GM12872 (cell line): ENCODE data around the gene ANKRD6.

ENCODE experiments used
- TF ChIP-seq, protein P1 (sequence below): IDR thresholded peaks from 3 replicates; pipeline ENCODE4 v1.5.1; 2011; ENCODE audit warnings: low read depth, mild to moderate bottlenecking, low read length, moderate library complexity; ENCODE audit not compliant: insufficient read depth

Gene ANKRD6

DNA sequence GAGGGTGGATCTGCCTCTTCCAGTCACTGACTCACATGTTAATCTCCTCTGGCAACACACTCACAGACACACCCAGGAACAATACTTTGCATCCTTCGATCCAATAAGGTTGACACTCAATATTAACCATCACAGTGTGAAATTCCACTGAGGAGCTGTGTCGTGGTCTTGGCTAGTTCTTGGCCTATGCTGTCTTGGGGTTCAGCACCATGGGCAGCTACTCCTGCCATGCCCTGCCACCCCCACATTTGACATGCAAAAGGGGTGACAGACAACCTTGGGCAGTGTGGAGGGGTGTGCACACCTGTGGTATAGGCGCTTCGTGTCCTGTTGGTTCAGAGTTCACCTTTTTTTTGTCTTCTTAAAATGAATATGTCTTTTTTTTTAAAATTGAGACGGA is 25.8 kb downstream of the ANKRD6 start:
- TF ChIP-seq, protein P1, sequence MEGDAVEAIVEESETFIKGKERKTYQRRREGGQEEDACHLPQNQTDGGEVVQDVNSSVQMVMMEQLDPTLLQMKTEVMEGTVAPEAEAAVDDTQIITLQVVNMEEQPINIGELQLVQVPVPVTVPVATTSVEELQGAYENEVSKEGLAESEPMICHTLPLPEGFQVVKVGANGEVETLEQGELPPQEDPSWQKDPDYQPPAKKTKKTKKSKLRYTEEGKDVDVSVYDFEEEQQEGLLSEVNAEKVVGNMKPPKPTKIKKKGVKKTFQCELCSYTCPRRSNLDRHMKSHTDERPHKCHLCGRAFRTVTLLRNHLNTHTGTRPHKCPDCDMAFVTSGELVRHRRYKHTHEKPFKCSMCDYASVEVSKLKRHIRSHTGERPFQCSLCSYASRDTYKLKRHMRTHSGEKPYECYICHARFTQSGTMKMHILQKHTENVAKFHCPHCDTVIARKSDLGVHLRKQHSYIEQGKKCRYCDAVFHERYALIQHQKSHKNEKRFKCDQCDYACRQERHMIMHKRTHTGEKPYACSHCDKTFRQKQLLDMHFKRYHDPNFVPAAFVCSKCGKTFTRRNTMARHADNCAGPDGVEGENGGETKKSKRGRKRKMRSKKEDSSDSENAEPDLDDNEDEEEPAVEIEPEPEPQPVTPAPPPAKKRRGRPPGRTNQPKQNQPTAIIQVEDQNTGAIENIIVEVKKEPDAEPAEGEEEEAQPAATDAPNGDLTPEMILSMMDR: no peak

DNA sequence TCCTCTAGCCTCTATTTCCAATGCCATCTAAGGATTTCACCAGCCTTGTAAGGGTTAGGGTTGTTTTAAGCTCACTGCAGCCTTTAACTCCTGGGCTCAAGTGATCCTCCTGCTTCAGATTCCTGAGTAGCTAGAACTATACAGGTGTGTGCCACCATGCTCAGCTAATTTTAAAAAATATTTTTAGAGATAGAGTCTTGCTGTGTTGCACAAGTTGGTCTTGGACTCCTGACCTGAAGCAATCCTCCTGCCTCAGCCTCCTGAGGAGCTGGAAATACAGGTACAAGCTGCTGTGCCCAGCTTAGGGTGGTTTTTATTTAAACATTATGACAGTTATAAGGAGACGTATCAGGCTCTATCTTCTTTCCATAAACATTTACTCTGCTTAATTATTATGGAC is 26.5 kb downstream of the ANKRD6 start:
- TF ChIP-seq, protein P1: no peak

DNA sequence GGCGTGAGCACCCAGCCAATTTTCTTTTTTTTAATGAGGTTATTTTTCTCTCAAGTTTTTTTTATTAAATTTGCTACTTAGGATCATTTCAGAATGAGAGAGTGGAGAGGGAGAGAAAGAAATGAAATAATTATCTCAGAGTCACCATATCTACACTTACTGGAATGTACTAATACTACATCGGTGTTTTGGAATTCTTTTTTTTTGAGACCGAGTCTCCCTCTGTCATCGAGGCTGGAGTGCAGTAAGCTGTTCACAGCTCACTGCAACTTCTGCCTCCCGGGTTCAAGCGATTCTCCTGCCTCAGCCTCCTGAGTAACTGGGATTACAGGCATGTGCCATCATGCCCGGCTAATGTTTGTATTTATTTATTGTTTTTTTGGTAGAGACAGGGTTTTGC is 27.8 kb downstream of the ANKRD6 start:
- TF ChIP-seq, protein P1: no peak

DNA sequence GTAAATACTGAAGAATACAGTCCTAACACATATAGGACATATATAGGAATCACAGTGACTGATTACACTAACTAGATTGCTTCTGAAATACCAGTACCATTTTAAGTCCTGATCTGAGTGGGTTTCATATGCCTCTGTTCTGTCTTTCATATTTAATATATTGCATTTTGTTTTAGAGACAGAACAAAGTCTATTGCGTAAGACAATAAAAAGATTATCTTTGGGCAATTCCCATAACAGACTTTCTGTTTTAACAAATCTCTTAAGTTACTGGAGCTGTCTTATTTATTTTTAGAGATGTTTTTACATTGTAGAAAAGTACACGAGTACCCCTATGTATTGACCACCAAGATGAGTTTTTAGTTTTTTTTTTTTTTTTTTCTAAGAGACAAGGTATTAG is 29.6 kb downstream of the ANKRD6 start:
- TF ChIP-seq, protein P1: no peak

DNA sequence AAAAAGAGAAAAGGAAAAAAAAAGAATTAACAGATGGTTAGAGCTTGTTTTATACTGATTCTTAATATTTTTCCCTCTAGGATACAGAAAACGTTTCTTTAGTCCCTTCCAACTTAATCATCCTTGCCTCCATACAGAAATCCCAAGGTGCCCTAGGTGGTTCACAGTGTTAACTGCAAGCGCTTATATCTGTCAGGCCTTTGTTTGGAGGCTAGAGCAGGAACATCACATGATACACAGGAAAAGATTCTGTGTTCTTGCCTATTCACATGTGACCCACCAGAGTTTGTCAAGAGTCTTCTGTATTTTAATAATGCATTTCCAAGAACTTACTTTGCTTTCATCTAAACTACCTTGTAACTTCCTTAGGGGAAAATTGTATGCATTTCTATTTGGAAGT is 31.3 kb downstream of the ANKRD6 start:
- TF ChIP-seq, protein P1: no peak

DNA sequence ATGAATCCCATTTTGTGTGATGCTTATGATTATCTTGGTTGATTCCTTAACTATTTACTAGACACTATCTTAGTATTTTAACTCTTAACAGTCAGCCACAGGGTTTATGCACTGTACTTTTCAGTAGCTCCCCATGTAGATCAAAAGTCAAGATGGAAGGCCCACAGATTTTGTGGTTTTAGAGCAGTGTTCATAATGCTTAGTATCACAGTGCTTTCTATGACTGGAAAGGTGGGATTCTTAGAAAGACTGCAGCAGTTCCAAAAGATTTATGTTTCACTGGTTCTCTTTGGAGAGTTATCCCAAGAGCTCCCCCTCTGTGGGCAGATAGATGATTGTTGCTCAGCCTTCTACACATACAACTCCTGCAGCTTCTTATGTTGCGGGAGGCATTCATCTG is 34.5 kb downstream of the ANKRD6 start:
- TF ChIP-seq, protein P1: no peak

DNA sequence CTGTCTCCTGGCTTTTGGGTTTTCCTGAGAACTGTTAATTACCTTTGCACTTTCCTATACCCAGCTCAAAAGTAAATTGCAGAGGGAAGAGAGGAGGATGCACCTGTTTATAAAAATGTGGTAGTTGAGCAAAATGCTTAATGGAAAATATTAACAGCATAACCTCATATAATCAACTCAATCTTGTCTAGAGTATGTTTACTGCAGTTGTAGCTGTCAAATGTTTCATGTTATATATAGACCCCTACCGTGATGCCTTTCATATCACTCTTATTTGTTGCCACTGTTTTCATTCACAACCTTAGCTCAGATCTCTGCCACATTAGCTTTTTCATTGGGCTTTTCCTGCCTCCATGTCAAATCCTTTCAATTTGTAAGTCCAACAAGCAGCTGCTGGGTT is 36.0 kb downstream of the ANKRD6 start:
- TF ChIP-seq, protein P1: no peak
